SK-N-DZ (cell line): ENCODE measurements around the gene ZBTB46.

Experiments
- DNase-seq: peaks from one replicate; pipeline ENCODE4 v3.0.0-alpha.2; 2015; ENCODE audit warnings: low spot score

ZBTB46 gene

DNA sequence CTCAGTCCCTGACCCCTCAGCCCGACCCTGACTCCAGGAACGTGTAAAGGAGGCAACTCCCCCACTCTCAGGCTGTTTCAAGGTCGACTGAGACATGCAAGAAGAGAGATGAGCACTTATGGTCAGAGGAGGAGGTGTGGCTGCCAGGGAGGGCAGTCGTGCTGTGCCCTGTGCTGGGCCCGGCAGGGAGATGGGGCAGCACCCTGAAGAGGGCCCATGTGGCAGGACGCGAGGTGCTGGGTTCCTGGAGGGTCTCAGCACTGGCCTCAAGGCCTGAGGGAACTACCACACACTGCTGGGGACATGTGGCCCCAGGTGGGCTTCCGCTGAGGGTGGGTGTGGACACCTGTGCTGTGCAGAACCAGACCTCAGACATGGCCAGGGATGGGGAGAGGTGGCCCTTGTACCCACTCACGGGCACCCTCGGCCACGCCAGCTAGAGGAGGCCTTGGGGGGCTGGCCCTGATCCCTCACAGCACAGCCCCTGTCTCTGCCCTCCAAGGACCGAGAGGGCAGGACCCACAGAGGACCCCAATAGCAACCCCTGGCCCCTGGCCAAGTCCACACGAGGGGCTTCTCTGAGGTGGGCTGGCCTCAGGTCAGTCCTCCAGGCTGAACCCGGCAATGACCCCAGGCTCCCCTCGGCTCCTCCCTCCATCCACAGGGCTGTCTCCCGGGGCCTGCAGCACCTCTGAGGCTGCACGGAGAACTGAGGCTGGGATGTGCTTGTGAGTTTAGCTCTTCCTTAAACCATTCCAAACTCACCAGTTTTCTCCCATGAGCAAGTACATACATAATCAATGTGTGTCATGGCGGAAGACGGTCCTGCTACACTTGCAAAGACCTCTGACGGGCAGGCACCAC, 82.8 kb downstream of the ZBTB46 start:
- no peak for DNase-seq

- DNase-seq: no peak
Measured at GRCh38 chr20:63747622-63748069, 83.4 kb downstream of the ZBTB46 start.

DNA sequence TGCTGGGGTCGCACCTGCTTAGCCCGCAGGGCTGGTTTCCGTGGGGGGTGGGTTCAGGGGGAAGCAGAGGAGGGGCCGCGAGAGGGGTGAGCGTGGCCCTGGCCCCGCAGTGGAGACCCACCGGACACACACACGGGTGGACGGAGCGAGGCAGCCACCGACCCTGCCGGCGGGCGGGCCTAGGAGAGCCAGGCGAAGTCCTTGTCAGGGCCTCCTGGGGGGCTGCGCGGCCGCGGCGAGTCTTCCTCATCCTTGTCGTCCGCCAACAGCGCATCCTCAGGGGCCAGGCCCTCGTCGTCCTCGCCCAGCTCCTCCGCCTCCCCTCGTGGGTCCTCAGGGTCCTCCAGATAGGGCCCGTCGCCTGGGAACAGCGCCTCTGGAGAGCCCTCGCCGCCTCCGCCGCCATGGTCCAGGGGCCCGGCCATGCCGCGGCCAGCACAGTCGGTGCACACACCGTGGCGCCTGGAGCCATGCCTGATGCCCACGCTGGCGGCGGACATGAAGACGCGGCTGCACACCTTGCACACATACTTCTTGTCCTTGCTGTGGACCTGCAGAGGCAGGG, 84.2 kb downstream of the ZBTB46 start:
- DNase-seq: no peak

DNA sequence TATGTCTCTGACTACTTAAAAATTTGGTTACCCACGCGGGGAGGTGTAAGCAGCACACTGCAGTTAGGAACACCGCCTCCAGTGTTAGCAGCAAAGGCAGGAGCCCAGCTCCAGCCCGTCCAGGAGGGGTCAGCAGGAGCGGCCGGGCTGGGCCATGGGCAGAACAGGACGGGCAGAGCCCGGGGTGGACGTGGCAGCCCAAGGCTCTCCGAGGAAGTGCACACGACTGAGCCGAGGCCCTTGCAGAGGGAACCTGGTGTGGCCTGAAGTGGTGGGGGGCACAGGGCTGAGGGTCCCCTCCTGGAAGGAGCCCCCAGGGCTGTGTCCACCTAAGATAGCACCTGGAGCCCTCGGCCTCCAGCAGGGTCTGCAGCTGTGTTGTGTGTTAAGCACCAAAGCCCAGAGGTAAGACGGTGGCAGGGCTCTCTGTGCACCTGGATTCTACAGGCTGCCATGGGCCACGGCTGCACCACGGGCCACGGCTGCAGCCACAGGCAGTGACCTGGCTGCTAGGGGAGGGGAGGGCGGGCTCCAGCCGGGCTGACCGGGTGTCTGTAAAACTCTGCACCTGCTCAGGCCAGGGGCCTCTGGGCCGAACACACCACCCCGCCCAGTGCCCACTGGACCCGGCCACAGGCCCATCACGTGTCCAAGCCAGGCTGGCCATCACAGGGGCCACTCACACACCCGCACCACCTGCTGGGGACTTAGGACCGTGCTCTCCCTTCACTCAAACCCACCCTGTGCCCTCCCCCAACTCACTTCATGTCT, 84.9 kb downstream of the ZBTB46 start:
- DNase-seq: no peak

DNA sequence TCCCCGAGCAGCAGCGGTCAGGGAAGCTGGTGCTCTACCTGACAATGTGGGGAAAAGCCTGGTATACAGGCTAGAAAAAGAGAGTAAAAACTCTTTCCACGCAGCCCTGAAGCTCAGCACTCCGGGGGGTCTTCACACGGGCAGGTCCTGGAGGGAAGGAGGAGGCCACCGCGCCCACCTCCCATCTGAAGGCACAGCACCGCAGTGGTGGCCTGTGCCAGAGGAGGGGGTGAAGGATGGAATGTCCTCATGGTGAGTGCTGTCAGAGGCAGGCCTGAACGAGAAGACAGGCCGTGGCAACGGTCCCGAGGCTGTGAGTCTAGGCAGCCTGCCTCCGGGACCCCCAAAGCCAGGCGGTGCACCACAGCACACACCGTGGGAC, 85.6 kb downstream of the ZBTB46 start:
- no peak for DNase-seq

- no peak for DNase-seq
Measured at GRCh38 chr20:63744574-63745423, 86.3 kb downstream of the ZBTB46 start.

GRCh38 chr20:63744158-63744557, 86.9 kb downstream of the ZBTB46 start:
- no peak for DNase-seq

- no peak for DNase-seq
Measured at GRCh38 chr20:63743210-63743970, 87.7 kb downstream of the ZBTB46 start.

DNA sequence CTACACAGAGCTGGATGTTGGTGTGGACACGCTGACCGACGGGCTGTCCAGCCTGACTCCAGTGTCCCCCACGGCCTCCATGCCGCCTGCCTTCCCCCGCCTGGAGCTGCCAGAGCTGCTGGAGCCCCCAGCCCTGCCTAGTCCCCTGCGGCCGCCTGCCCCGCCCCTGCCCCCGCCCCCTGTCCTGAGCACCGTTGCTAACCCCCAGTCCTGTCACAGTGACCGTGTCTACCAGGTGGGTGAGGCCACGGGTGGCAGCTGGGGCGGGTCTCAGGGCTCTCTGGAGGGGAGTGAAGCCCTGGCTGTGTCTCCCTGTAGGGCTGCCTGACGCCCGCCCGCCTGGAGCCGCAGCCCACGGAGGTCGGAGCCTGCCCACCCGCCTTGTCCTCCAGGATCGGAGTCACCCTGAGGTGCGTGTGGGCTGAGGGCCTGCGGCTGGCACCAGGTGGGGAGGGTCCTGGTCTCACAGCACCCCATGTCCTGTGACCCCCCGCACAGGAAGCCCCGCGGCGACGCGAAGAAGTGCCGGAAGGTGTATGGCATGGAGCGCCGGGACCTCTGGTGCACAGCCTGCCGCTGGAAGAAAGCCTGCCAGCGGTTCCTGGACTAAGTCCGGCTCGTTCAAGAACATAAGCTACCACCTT, 88.6 kb downstream of the ZBTB46 start:
- DNase-seq: no peak

DNA sequence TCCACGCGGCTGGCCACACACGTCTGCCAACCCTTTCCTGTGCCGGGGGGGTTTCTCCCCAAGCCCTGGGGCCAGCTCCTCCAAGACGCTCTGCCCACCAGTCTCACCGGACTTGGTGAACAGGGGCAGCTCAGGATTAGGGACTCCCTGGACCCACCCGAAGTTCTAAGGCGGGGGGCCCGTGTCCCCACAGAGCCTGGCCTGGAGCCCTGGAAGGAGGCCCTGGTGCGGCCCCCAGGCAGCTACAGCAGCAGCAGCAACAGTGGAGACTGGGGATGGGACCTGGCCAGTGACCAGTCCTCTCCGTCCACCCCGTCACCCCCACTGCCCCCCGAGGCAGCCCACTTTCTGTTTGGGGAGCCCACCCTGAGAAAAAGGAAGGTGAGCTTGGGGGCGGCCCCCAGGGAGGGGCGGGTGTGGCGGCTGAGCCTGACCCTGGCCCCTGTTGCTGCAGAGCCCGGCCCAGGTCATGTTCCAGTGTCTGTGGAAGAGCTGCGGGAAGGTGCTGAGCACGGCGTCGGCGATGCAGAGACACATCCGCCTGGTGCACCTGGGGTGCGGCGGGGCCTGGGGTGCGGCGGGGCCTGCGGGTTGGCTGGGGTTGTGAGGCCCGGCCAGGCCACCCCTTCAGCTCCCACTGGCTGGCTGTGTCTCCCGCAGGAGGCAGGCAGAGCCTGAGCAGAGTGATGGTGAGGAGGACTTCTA, 89.2 kb downstream of the ZBTB46 start:
- DNase-seq: no peak

DNA sequence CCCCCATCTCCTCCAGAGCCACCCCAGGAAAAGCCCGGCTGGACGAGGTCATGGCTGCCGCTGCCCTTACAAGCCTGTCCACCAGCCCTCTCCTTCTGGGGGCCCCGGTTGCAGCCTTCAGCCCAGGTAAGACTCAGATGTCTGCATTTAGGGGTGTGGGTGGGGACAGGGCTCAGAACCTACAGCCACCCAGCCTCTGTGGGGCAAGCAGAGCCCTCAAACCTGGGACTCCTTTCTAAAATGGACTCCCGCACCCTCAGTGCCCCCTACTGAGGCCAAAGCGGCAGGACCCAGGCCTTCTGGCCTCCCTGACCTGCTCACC, 89.7 kb downstream of the ZBTB46 start:
- DNase-seq: no peak

DNA sequence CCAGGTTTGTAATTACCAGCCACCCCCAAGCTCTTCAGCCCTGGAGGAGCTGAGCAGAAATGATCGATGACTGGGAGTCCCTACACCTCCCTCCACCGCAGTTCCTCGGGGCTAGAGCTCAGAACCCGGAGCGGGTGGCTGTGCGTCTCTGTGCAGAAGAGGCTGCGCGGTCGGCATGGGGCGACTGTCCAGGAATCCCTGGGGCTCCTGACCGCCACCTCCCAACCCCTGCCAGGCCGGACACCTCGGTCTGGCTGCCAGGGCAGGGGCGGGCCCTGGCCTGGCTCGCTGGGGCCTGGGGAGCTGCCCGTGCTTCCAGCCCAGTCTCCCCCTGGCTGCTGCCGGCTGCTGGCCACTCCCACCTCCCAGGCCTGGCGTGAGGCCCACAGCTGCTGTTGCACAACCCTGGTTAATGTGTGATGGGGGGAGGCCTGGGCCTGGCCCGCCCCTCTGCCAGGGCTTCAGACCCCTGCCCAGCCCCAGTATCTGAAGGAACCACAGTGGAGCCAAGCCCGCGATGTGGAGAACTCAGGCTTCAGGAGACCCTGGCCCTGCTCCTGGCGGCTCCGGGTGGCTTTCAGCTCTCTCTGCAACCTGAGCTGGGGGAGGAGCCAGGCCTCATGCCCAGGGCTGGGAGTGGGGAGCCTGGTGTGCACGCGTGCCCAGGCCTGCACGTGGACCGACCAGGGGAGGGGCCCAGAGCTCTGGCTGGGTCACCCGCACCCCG, 90.3 kb downstream of the ZBTB46 start:
- DNase-seq: peak; percentile 86

DNA sequence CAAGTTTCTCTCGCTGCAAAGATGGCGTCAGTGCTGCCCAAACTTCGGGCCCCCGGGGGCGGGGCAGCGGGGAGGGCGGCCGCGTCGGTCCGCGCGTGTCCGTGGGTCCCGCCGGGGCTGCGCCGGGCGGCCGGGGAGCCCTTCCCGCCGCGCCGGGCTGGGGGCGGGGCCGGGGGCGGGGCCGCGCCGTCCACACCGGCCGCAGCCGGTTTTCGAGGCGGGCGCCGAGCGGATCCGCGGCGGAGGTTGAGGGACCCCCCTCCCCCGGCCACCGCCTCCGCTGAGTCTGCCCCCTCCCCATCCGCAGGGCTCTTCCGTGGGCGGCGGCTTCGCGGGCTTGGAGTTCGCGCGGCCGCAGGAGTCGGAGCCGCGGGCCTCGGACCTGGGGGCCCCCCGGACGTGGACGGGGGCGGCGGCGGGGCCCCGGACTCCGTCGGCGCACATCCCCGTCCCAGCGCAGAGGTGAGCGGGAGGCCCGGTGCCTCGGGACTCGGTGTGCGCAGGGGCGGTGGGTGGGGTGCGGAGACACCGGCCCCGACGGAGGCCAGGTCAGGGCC, 90.9 kb downstream of the ZBTB46 start:
- DNase-seq: no peak

GRCh38 chr20:63739130-63740069, 91.7 kb downstream of the ZBTB46 start, which contains the start of gene SLC2A4RG:
TSS of gene SLC2A4RG (plus strand) at chr20:63739776. CDS start at chr20:63739913, 137 bp downstream.
- DNase-seq: peak; percentile 73

DNA sequence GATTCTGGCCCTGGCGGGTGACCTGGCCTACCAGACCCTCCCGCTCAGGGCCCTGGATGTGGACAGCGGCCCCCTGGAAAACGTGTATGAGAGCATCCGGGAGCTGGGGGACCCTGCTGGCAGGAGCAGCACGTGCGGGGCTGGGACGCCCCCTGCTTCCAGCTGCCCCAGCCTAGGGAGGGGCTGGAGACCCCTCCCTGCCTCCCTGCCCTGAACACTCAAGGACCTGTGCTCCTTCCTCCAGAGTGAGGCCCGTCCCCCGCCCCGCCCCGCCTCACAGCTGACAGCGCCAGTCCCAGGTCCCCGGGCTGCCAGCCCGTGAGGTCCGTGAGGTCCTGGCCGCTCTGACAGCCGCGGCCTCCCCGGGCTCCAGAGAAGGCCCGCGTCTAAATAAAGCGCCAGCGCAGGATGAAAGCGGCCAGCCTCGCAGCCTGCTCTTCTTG, 92.4 kb downstream of the ZBTB46 start:
- peak; percentile 69 for DNase-seq

DNA sequence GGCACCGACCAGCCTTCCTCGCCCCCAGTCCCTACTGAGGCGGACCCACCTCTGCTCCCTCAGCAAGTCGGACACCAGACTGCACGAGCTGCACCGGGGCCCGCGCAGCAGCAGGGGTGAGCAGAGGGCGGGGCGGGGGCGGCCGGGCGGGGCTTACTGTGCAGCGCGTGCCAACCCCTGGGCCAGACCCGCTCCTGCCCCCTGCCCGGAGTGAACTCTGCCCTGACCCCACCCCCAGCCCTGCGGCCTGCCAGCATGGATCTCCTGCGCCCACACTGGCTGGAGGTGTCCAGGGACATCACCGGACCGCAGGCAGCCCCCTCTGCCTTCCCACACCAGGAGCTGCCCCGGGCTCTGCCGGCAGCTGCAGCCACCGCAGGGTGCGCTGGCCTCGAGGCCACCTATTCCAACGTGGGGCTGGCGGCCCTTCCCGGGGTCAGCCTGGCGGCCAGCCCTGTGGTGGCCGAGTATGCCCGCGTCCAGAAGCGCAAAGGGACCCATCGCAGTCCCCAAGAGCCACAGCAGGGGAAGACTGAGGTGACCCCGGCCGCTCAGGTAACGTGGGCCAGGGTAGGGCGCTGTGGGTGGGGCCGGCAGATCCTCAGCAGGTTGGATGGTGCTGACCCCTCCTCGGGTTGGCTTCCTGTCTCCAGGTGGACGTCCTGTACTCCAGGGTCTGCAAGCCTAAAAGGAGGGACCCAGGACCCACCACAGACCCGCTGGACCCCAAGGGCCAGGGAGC, 92.9 kb downstream of the ZBTB46 start:
- peak; percentile 23 for DNase-seq

DNA sequence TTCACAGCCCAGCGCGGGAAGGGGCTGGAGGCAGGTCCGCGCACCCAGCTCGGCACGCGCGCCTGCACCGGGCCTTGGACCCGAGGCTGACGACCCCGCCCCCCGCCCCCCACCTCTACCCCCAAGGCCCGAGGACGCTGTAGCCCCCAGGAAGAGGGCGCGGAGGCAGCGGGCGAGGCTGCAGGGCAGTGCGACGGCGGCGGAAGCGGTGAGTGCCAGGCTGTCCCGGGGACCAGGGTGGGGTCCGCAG, 93.4 kb downstream of the ZBTB46 start:
- peak; percentile 13 for DNase-seq
